ENCODE data around the gene PDS5B.
"Not testable (repeated sequence)": the region's sequence is repeated elsewhere in the genome, so short reads cannot be mapped to it uniquely, and the experiment has no call there.

The PDS5B gene

DNA sequence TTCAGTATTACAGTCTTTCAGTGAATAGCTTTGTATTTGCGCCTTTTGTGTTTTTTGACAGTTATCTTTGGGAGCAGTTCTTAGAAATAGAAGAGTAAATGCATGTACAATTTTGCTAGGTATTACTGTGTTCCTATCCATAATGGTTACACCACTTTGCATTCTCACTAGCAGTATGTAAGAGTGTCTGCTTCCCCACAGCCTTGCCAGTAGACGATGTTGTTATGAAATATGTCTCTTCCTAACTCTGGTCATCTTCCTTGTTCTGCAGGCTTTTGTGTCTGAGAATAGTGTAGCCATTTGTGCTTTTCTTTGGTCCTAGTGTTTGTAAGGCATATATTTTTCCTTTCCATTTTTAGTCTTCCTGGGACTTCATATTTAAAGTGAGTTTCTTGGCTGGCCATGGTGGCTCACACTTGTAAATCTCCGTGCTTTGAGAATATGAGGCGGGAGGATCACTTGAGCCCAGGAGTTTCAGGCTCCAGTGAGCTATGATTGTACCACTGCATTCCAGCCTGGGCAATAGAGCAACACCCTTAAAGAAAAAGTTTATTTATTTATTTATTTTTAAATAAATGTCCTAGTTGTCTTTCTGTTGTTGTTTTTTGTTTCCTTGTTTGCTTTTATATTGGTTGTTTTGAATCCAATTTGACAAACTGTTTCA, 140.3 kb downstream of the PDS5B start:
- peaks cover 0 to 10% (median under 1%) of the 10 kb centered on the region in 4 donors for H3K4me1 ChIP-seq
- TF ChIP-seq CTCF (IDR thresholded peaks at IDR 0.05): no peak
- H3K9me3 ChIP-seq: no peaks in the 10 kb centered on the region
- intact Hi-C loops (cut with DNase I; ENCODE audit: low total_unique reads): no loop called here
- H3K27ac ChIP-seq: no peak overlapping the region
- H3K36me3 ChIP-seq: peaks cover 0 to 6% (median 3%) of the 10 kb centered on the region in 3 donors
- H3K4me3 ChIP-seq: no peak overlapping the region
- DNase-seq: no peak
- H3K27me3 ChIP-seq: no peaks in the 10 kb centered on the region

DNA sequence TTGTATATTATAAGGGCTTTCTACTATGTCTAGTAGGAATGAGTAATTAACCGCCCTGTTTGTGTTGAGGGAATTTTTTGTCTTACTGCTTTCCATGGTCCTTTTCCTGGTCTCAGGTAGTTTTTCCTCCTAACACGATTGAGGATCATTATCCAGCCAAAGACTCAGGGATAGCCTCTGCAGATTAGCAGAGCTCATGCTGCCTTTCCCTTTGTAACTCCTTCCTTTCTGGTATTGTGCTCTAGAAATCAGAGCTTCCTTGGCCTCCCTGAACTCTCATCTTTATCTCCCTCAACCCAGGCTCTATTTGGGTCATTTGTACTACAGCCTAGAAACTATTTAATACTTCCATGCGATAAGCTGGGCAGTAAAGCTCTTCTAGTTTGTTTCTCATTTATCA, 142.1 kb downstream of the PDS5B start:
- TF ChIP-seq CTCF (IDR thresholded peaks at IDR 0.05): no peak
- Histone ChIP-seq H3K27me3 (no peaks in the 10 kb centered on the region), H3K27ac (no peak overlapping the region), H3K9me3 (no peaks in the 10 kb centered on the region), H3K36me3 (no peaks in the 10 kb centered on the region), H3K4me3 (no peak overlapping the region), H3K4me1 (peaks cover 0 to 16% (median 2%) of the 10 kb centered on the region in 4 donors)
- no peak for DNase-seq
- intact Hi-C loops (cut with DNase I; ENCODE audit: low total_unique reads): no loop called here

GRCh38 chr13:32729097-32729496, 142.8 kb downstream of the PDS5B start:
- H3K36me3 ChIP-seq; H3K4me3 ChIP-seq; H3K9me3 ChIP-seq; intact Hi-C loops (cut with DNase I; ENCODE audit: low total_unique reads); H3K27ac ChIP-seq; H3K27me3 ChIP-seq; DNase-seq: not testable (repeated sequence)
- H3K4me1 ChIP-seq: peaks cover 0 to 16% (median 2%) of the 10 kb centered on the region in 4 donors

DNA sequence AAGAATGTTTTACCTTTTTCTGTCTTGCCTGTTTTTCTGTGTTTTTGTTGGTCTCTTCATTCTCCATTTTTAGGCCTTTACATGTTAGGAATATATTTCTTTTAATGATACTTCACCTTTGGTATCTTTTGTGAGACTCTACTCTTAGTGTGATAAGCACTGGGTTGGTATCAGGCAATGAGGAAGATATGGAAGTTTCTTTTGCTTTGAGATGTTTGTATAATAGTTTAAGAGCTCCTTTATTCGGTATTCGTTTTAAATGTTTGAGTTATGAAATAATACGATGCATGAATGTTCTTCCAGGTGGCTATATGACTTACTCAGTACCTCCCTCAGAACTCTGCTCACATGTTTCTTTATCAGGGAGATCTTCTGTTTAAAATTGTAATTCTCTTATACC, 144.8 kb downstream of the PDS5B start:
- DNase-seq: no peak
- Histone ChIP-seq H3K27me3 (no peaks in the 10 kb centered on the region), H3K27ac (no peak overlapping the region), H3K36me3 (no peaks in the 10 kb centered on the region), H3K4me3 (no peak overlapping the region), H3K9me3 (no peaks in the 10 kb centered on the region), H3K4me1 (peaks cover 0 to 20% (median 4%) of the 10 kb centered on the region in 4 donors)
- intact Hi-C loops (cut with DNase I; ENCODE audit: low total_unique reads): no loop called here
- TF ChIP-seq CTCF (IDR thresholded peaks at IDR 0.05): no peak

DNA sequence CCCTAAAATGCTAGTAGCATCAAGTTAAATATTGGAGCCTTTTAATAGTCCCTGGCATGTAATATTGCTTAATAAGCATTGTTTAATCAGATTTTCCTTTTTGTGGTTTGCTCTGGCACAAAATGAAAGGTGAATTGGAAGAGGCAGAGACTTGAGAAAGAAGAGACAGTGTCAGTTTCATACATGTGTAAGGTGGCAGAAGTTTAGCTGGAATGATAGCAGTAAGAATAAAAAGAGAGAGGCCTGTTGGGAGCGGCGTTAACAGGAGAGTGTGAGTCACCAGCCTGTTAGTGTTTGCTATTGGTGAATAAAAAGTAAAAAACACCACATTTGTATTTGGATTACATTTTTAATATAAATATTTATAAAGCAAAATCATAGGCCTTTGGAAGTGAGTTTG, 145.3 kb downstream of the PDS5B start:
- no peak overlapping the region for H3K4me3 ChIP-seq
- DNase-seq: no peak
- peaks cover 0 to 21% (median 4%) of the 10 kb centered on the region in 4 donors for H3K4me1 ChIP-seq
- H3K27ac ChIP-seq: no peak overlapping the region
- H3K36me3 ChIP-seq: no peaks in the 10 kb centered on the region
- intact Hi-C loops (cut with DNase I; ENCODE audit: low total_unique reads): no loop called here
- H3K9me3 ChIP-seq: no peaks in the 10 kb centered on the region
- no peaks in the 10 kb centered on the region for H3K27me3 ChIP-seq
- TF ChIP-seq CTCF (IDR thresholded peaks at IDR 0.05): no peak

GRCh38 chr13:32733690-32734089, 147.4 kb downstream of the PDS5B start:
- no peak for TF ChIP-seq CTCF (IDR thresholded peaks at IDR 0.05)
- intact Hi-C loops (cut with DNase I; ENCODE audit: low total_unique reads): no loop called here
- peaks cover 0 to 23% (median 4%) of the 10 kb centered on the region in 4 donors for H3K4me1 ChIP-seq
- H3K4me3 ChIP-seq: no peak overlapping the region
- no peaks in the 10 kb centered on the region for H3K9me3 ChIP-seq
- DNase-seq: no peak
- H3K27ac ChIP-seq: no peak overlapping the region
- H3K36me3 ChIP-seq: no peaks in the 10 kb centered on the region
- H3K27me3 ChIP-seq: no peaks in the 10 kb centered on the region

Measured in tibial artery (tissue), 4 donors.